Mucosa of descending colon (tissue), 3 donors: Measurements from ENCODE around the gene PALMD. TPM values are rescaled to one million over a fixed set of nuclear protein-coding genes. Genes with fewer than 3 reads are reported as not detected.

ENCODE experiments used
- ATAC-seq: fragments of 200-7000 bp; cut with Tn5 transposase; one replicate; pipeline ENCODE4 v1.9.1; 2020; ENCODE audit warnings: mild to moderate bottlenecking, moderate library complexity
- DNase-seq, 3 donors: peaks; one replicate each; pipeline ENCODE4 v3.0.0-alpha.2; 2020
- H3K36me3 ChIP-seq: fragments of 200-600 bp; one replicate; pipeline ENCODE4 v1.8.0; 2021; ENCODE audit warnings: low read depth, mild to moderate bottlenecking
- H3K4me1 ChIP-seq: fragments of 200-600 bp; one replicate; pipeline ENCODE4 v1.8.0; 2021; ENCODE audit warnings: low read depth, mild to moderate bottlenecking
- H3K4me3 ChIP-seq: fragments of 200-600 bp; one replicate; pipeline ENCODE4 v1.8.0; 2021; ENCODE audit warnings: mild to moderate bottlenecking
- H3K9me3 ChIP-seq: fragments of 200-600 bp; one replicate; pipeline ENCODE4 v1.8.0; 2021; ENCODE audit warnings: mild to moderate bottlenecking
- intact Hi-C, 2 donors: fragments of 100-400 bp; cut with DNase I in 1 of 2; cut with micrococcal nuclease in 1 of 2; formaldehyde crosslinking; loops; one replicate each; pipeline versions ENCODE4 v1.11.0 to v1.11.1; 2022; cut with DNase I, micrococcal nuclease
- total RNA-seq, 3 donors: library from RNA; stranded (reverse); fragmentation: NEBNext Ultra II Directional in 2 of 3; extraction: Animal tissue kit (Norgen Biotek cat#: 25700) in 2 of 3; gene quantifications; one replicate each; pipeline versions ENCODE4 v1.2.1 to v1.2.4, GENCODE V29; 2021 to 2023
- TF ChIP-seq, protein P1 (sequence below): fragments of 200-600 bp; IDR thresholded peaks from one replicate; pipeline ENCODE4 v1.8.0; 2022; ENCODE audit warnings: antibody characterized with exemption, mild to moderate bottlenecking
- donor health status: DM: no; HTN: no; CAD: no; lungs with moderate emphysema.
- donor health status: DM: no; HTN: no; CAD: no.
- donor health status: DM: no; HTN: yes; CAD: no.

Gene PALMD
- total RNA-seq, 3 donors from 2014 or later: 1.6 to 4.4 (median 4.3) TPM

DNA sequence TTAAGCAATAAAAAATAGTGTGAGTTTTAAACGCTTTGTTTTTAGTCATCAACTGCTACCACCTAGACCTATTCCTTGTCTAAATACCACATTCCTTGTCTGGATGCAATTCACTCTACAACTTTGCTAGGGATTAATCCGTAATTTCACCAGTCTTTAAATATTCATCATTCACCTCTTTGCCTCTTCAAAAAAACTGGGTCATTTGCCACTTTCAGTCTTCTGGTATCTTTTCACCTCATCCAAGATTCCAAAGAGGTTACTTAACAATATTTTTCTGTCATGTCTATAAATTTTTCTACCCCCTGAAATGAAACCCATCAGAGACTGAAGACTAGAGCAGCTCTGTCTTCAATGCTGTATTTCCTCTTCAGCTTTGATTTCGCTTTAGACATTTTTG lies 9.5 kb downstream of the PALMD start:
- DNase-seq: no peak
- Histone ChIP-seq H3K4me3 (no peak overlapping the region), H3K9me3 (no peaks in the 10 kb centered on the region), H3K36me3 (no peaks in the 10 kb centered on the region), H3K4me1 (no peaks in the 10 kb centered on the region)
- TF ChIP-seq, protein P1, sequence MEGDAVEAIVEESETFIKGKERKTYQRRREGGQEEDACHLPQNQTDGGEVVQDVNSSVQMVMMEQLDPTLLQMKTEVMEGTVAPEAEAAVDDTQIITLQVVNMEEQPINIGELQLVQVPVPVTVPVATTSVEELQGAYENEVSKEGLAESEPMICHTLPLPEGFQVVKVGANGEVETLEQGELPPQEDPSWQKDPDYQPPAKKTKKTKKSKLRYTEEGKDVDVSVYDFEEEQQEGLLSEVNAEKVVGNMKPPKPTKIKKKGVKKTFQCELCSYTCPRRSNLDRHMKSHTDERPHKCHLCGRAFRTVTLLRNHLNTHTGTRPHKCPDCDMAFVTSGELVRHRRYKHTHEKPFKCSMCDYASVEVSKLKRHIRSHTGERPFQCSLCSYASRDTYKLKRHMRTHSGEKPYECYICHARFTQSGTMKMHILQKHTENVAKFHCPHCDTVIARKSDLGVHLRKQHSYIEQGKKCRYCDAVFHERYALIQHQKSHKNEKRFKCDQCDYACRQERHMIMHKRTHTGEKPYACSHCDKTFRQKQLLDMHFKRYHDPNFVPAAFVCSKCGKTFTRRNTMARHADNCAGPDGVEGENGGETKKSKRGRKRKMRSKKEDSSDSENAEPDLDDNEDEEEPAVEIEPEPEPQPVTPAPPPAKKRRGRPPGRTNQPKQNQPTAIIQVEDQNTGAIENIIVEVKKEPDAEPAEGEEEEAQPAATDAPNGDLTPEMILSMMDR: no peak
- intact Hi-C loops: no loop called here
- ATAC-seq: no peak

DNA sequence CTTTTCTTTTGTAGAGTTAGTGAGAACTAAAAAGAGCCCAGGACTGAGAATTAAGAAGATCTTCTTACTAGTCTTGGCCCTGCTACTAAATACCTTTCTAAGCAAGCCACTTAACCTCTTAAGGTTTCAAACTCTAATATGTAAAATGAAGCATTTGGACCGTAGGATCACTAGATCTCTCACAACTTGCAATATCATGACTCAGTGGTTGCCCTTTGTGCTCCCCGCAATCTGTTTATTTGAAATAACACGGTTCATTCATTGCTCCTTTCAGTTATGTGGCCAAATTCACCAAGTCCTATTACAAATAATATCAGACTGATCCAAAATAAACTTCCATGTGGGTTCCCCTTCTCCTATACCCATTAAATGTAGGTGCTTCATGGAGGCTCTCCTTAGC lies 10.8 kb downstream of the PALMD start:
- intact Hi-C loops: no loop called here
- Histone ChIP-seq H3K4me1 (no peaks in the 10 kb centered on the region), H3K36me3 (no peaks in the 10 kb centered on the region), H3K4me3 (no peak overlapping the region), H3K9me3 (no peaks in the 10 kb centered on the region)
- TF ChIP-seq, protein P1: no peak
- ATAC-seq (no peak), DNase-seq (no peak)

DNA sequence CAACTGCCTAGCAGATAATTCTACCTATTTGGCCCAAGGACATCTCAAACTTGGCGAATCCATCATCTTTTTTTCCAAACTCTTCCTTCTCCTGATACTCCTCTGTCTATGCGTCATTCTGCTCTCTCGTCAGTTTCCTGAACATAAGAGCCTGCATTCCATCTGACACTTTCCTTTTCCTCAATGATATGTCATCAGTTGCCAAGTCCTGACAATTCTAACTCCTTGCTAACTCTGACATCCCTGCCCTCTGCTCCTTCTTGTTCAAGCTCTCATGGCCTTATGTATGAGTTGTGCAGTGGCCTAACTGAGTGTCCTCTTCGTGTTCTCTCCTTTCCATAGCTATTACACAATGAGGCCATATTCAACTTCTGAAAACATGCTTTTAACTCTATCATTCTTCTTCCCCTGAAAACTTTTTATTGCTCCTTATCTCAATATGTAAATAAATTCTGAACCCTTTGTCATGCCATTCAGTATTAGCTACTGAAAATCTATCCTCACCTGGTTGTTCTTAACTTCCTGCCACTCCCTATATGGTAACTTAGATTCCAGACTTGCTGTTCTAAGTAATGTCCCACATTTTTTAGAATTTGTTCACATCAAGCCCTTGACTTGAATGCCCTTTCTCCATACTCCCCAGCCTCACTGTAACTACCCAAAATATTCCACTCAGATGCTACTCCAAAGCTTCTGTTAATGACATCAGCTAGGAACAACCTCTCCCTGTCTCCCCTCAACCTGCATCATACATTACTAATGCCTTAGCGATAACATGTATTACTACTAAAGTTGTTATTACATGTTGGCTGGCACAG lies 11.5 kb downstream of the PALMD start:
- H3K36me3 ChIP-seq: no peaks in the 10 kb centered on the region
- ATAC-seq (peak; percentile 60), DNase-seq (no peak)
- TF ChIP-seq, protein P1: no peak
- no peaks in the 10 kb centered on the region for H3K4me1 ChIP-seq
- H3K9me3 ChIP-seq: no peaks in the 10 kb centered on the region
- intact Hi-C loops: no loop called here
- no peak overlapping the region for H3K4me3 ChIP-seq

DNA sequence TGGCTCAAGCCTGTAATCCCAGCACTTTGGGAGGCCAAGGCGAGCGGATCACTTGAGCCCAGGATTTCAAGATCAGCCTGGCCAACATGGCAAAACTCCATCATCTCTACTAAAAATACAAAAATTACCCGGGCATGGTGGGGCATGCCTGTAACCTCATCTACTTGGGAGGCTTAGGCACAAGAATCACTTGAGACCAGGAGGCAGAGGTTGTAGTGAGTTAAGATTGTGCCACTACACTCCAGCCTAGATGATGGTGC lies 12.0 kb downstream of the PALMD start:
- no peak overlapping the region for H3K4me3 ChIP-seq
- intact Hi-C loops: no loop called here
- H3K9me3 ChIP-seq: no peaks in the 10 kb centered on the region
- no peaks in the 10 kb centered on the region for H3K36me3 ChIP-seq
- DNase-seq (no peak), ATAC-seq (no peak)
- H3K4me1 ChIP-seq: no peaks in the 10 kb centered on the region
- TF ChIP-seq, protein P1: no peak

DNA sequence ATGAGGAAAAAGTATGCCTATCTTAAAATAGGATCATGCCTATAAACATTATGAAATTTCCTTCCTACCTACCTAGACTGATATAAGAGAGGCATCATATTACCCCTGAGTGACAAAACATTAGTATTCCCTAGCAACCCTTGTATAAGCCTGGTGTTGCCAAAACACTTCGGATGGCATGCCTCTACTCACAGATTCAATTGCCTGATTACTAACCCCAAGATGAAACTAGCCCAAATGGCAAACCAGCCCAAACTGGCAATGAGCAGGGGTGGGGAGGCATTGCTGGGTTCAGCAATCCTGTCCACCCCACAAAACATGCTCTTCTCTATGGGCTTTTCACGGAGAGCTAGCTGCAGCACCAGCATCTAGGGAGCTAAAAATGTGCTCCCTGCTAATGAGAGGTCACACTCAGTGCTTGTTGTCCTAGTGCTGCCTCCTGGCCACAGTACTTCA lies 13.9 kb downstream of the PALMD start:
- ATAC-seq (no peak), DNase-seq (no peak)
- H3K4me3 ChIP-seq: no peak overlapping the region
- TF ChIP-seq, protein P1: no peak
- no peaks in the 10 kb centered on the region for H3K4me1 ChIP-seq
- H3K9me3 ChIP-seq: no peaks in the 10 kb centered on the region
- intact Hi-C loops: no loop called here
- H3K36me3 ChIP-seq: no peaks in the 10 kb centered on the region
